Measurements from ENCODE around the gene RGS6.

DNA sequence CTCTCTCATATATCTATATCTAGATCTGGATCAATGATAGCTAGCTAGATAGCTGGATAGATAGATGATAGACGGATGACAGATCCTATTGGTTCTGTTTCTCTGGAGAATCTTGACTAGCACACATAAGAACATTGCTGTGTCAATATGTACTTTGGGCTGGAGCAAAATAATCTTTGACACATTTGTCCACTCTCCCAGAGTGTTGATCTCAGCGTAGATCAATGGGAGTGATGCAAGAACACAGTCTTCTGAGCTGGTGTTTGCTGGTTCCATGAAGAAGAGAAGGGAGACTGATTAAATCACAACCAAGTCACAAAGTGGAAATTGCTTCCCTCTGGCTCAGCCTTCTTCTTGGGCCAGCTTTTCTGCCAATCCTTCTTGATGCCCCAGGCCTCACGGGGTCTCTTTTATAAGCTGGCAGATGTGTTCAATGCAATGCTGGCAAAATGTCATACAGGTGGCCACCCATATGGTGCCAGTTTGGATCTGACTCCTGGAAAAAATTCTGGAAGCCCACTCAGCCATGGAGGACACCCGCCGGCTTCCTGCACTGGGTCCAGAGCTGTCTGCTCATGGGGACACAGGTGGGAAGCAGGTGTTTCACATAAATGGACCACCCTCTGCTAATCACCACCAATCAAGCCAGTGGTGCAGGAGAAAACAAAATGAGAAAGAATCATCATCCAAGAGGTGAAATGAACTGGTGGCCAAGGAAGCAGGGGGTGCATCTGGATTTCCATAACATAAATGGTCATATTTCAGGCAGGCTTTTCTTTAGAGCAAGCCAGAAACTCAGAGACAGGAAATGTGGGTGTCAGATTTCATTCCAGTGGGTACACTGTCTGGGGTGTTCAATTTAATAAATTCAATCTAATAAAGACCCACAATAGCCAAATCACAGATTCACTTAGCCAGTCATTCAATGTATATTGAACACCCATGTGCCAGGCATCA lies 651.4 kb downstream of the RGS6 start:
- no peak for TF ChIP-seq CTCF (conservative IDR thresholded peaks at IDR 0.05; ENCODE audit: low read length)
- no peak for TF ChIP-seq EZH2phosphoT487 (IDR thresholded peaks at IDR 0.05; ENCODE audit: borderline replicate concordance, low read depth, low read length)

Measured in OCI-LY7 (cell line).